ENCODE results near the gene WWTR1.

The WWTR1 gene

GRCh38 chr3:149559525-149559924 lies 98.3 kb downstream of the WWTR1 start:
- in situ Hi-C loops (cut with HindIII; ENCODE audit: low pct_ligation_motif_present, low sequenced_read_pairs), result no loop called here
- Histone ChIP-seq H3K36me3 (replicated peaks) (peaks cover 4% of the 10 kb centered on the region), H3K27ac (no peak overlapping the region), H3K4me3 (ENCODE audit: low read depth, low read length) (no peak overlapping the region), H3K27me3 (replicated peaks) (no peaks in the 10 kb centered on the region)
- no peak for TF ChIP-seq CTCF (IDR thresholded peaks at IDR 0.05; ENCODE audit: low read depth, low read length, missing control alignments)
- DNase-seq, result no peak

GRCh38 chr3:149555927-149556326 lies 101.9 kb downstream of the WWTR1 start:
- Histone ChIP-seq H3K4me3 (ENCODE audit: low read depth, low read length) (no peak overlapping the region), H3K27ac (peak overlapping the region; percentile 23), H3K27me3 (replicated peaks) (no peaks in the 10 kb centered on the region), H3K36me3 (replicated peaks) (peaks cover 5% of the 10 kb centered on the region)
- in situ Hi-C loops (cut with HindIII; ENCODE audit: low pct_ligation_motif_present, low sequenced_read_pairs), result no loop called here
- peak; percentile 41 for DNase-seq
- no peak for TF ChIP-seq CTCF (IDR thresholded peaks at IDR 0.05; ENCODE audit: low read depth, low read length, missing control alignments)

GRCh38 chr3:149554826-149555225 lies 103.0 kb downstream of the WWTR1 start:
- H3K4me3 ChIP-seq (ENCODE audit: low read depth, low read length), result no peak overlapping the region
- no peak for DNase-seq
- peak overlapping the region; percentile 46 for H3K27ac ChIP-seq
- peaks cover 5% of the 10 kb centered on the region for H3K36me3 ChIP-seq (replicated peaks)
- in situ Hi-C loops (cut with HindIII; ENCODE audit: low pct_ligation_motif_present, low sequenced_read_pairs), result no loop called here
- H3K27me3 ChIP-seq (replicated peaks), result no peaks in the 10 kb centered on the region
- TF ChIP-seq CTCF (IDR thresholded peaks at IDR 0.05; ENCODE audit: low read depth, low read length, missing control alignments), result no peak

GRCh38 chr3:149553781-149554451 lies 103.9 kb downstream of the WWTR1 start:
- H3K27me3 ChIP-seq (replicated peaks), result no peaks in the 10 kb centered on the region
- DNase-seq, result no peak
- in situ Hi-C loops (cut with HindIII; ENCODE audit: low pct_ligation_motif_present, low sequenced_read_pairs), result no loop called here
- peak overlapping the region; percentile 46 for H3K27ac ChIP-seq
- peaks cover 5% of the 10 kb centered on the region for H3K36me3 ChIP-seq (replicated peaks)
- no peak overlapping the region for H3K4me3 ChIP-seq (ENCODE audit: low read depth, low read length)
- no peak for TF ChIP-seq CTCF (IDR thresholded peaks at IDR 0.05; ENCODE audit: low read depth, low read length, missing control alignments)

GRCh38 chr3:149552700-149553099 lies 105.1 kb downstream of the WWTR1 start:
- no peak for DNase-seq
- H3K27ac ChIP-seq, result no peak overlapping the region
- H3K27me3 ChIP-seq (replicated peaks), result no peaks in the 10 kb centered on the region
- no peak overlapping the region for H3K4me3 ChIP-seq (ENCODE audit: low read depth, low read length)
- in situ Hi-C loops (cut with HindIII; ENCODE audit: low pct_ligation_motif_present, low sequenced_read_pairs), result no loop called here
- H3K36me3 ChIP-seq (replicated peaks), result peaks cover 7% of the 10 kb centered on the region
- no peak for TF ChIP-seq CTCF (IDR thresholded peaks at IDR 0.05; ENCODE audit: low read depth, low read length, missing control alignments)

GRCh38 chr3:149551500-149551899 lies 106.3 kb downstream of the WWTR1 start:
- no peak for DNase-seq
- peaks cover 7% of the 10 kb centered on the region for H3K36me3 ChIP-seq (replicated peaks)
- no peaks in the 10 kb centered on the region for H3K27me3 ChIP-seq (replicated peaks)
- no peak overlapping the region for H3K4me3 ChIP-seq (ENCODE audit: low read depth, low read length)
- in situ Hi-C loops (cut with HindIII; ENCODE audit: low pct_ligation_motif_present, low sequenced_read_pairs), result no loop called here
- no peak for TF ChIP-seq CTCF (IDR thresholded peaks at IDR 0.05; ENCODE audit: low read depth, low read length, missing control alignments)
- no peak overlapping the region for H3K27ac ChIP-seq

Data from brain microvascular endothelial cell (primary cell).